GM19452 (cell line): Measurements from ENCODE around the gene FNBP1L.

Experiments used
- ATAC-seq: cut with Tn5 transposase; IDR thresholded peaks from one replicate; pipeline ENCODE4 v1.9.1; 2021; ENCODE audit not compliant: unreplicated experiment

FNBP1L gene

GRCh38 chr1:93447481-93448291 is at the start of gene FNBP1L:
TSS of gene FNBP1L (plus strand) at chr1:93448118. CDS start at chr1:93448282, 164 bp downstream.
- no peak for ATAC-seq

- no peak for ATAC-seq
These were observed 48.1 kb upstream of the FNBP1L start for GRCh38 chr1:93399781-93400180.

- ATAC-seq, result no peak
These were observed 39.7 kb upstream of the FNBP1L start for GRCh38 chr1:93408203-93408602.

GRCh38 chr1:93411000-93411399 is 36.9 kb upstream of the FNBP1L start:
- no peak for ATAC-seq

- ATAC-seq, result no peak
These were observed 33.2 kb upstream of the FNBP1L start for GRCh38 chr1:93414749-93415148.

GRCh38 chr1:93415296-93415695 is 32.6 kb upstream of the FNBP1L start:
- ATAC-seq, result no peak

- ATAC-seq, result no peak
These were observed 31.7 kb upstream of the FNBP1L start for GRCh38 chr1:93416183-93416582.

- ATAC-seq, result no peak
These were observed 28.6 kb upstream of the FNBP1L start for GRCh38 chr1:93419344-93419743.

- no peak for ATAC-seq
These were observed 27.5 kb upstream of the FNBP1L start for GRCh38 chr1:93420400-93420799.

GRCh38 chr1:93426181-93426580 is 21.7 kb upstream of the FNBP1L start:
- no peak for ATAC-seq

GRCh38 chr1:93427656-93428055 is 20.3 kb upstream of the FNBP1L start:
- ATAC-seq, result no peak

GRCh38 chr1:93433407-93433961 is 14.4 kb upstream of the FNBP1L start:
- no peak for ATAC-seq

- ATAC-seq, result no peak
These were observed 13.8 kb upstream of the FNBP1L start for GRCh38 chr1:93434088-93434487.

GRCh38 chr1:93434987-93435386 is 12.9 kb upstream of the FNBP1L start:
- no peak for ATAC-seq

GRCh38 chr1:93435443-93435842 is 12.5 kb upstream of the FNBP1L start:
- ATAC-seq, result no peak

- no peak for ATAC-seq
These were observed 11.4 kb upstream of the FNBP1L start for GRCh38 chr1:93436496-93436895.

GRCh38 chr1:93437976-93438605 is 9.8 kb upstream of the FNBP1L start:
- no peak for ATAC-seq

- ATAC-seq, result no peak
These were observed 9.2 kb upstream of the FNBP1L start for GRCh38 chr1:93438716-93439115.

GRCh38 chr1:93440272-93440671 is 7.6 kb upstream of the FNBP1L start:
- no peak for ATAC-seq

GRCh38 chr1:93440706-93441105 is 7.2 kb upstream of the FNBP1L start:
- ATAC-seq, result no peak

- no peak for ATAC-seq
These were observed 6.3 kb upstream of the FNBP1L start for GRCh38 chr1:93441589-93441988.

GRCh38 chr1:93442008-93442666 is 5.8 kb upstream of the FNBP1L start:
- ATAC-seq, result no peak
